Cerebellar nuclear complex (tissue), 1 donor: Measurements from ENCODE around the gene VARS1.

ENCODE experiments used
- DNase-seq, 2 experiments: peaks; one replicate each; lab custom pipeline; 2025; lab: John Stamatoyannopoulos, UW

VARS1 gene

DNA sequence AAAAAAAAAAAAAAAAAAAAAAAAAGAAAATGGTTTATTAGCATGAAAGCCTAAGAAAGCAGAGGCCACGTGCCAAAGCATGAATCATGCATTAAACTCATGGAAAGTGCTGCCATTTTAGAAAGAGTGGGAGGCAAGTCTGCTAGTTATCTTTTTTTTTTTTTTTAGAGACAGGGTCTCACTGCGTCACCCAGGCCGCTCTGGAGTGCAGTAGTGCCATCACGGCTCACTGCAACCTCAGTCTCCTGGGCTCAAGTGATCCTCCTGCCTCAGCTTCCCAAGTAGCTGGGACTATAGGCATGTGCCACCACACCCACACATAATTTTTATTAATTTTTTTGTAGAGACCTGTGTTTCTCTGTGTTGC is 23.6 kb downstream of the VARS1 start:
- no peak for DNase-seq

DNA sequence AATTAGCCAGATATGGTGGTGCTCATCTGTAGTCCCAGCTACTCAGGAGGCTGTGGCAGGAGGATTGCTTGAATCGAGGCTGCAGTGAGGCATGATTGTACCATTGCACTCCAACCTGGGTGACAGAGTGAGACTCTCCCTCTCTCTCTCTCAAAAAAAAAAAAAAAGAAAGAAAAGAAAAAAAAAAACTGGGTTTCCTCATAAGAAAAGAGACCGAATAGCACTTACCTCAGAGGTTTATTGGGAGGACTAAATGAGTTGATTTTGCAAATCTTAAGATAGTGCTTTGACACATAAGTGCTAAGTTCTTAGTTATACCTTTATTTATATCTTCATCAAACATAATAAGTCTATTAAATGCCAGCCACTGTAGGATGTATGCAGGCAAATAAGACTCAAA is 24.7 kb downstream of the VARS1 start:
- DNase-seq = no peak

DNA sequence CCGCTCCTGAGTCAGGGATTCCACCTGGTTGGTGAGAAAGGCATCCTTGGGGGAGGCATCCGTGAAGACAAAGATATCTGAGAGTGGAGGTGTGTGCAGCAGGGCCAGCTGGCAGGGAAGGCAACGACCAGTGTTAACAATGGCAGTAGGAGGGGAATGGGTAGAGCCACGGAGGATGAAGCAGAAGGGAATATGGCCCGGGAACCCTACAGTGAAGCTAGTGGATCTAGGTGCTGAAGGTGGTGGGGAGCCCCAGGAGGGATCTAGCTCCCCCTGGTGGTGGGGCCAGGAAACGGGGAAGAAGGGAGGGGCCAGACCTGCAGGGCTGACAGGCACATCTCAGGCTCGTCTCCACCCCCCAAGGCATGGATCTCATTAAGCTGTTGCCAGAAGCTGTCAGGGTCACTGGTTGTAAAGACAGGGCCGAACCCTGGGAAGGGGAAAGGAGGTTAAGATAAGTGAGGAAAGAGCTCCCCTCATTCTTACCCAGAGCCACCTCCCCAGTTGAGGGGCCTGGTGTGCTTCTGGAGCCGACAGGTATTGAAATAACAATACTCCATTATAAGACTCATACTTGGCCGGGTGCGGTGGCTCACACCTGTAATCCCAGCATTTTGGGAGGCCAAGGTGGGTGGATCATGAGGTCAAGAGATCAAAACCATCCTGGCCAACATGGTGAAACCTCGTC is 25.7 kb downstream of the VARS1 start:
- DNase-seq = no peak

DNA sequence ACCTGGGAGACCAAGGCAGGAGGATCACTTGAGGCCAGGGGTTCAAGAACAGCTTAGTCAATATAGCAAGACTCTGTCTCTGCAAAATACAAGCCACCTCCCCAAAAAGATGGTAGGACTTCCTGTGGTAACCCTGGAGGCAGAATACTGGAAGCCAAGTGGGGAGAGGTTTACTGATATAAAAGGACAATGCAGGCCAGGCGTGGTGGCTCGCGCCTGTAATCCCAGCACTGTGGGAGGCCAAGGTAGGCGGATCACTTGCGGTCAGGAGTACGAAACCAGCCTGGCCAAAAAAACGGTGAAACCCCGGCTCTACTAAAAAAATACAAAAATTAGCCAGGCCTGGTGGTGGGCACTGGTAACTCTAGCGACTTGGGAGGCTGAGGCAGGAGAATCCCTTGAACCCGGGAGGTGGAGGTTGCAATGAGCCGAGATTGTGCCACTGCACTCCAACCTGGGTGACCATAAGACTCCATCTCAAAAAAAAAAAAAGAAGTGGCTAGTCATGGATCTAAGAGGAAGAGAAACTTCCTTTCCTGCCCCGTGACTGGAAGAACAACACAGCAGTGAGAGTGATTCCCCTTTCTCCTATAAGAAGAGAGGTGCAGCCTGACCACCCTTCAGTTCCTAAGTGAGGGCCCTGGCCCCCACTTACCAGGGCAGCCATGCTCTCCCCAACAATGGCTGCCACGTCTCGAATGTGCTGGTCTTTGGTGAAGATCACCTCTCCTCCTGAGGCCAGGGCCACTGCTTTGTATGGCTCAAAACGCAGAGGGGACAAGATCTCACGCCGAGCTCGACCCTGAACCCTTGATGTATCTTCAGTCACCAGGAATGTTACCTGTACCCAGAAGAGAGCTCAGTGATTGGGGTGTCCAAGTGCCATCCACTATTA is 26.9 kb downstream of the VARS1 start:
- DNase-seq = no peak

DNA sequence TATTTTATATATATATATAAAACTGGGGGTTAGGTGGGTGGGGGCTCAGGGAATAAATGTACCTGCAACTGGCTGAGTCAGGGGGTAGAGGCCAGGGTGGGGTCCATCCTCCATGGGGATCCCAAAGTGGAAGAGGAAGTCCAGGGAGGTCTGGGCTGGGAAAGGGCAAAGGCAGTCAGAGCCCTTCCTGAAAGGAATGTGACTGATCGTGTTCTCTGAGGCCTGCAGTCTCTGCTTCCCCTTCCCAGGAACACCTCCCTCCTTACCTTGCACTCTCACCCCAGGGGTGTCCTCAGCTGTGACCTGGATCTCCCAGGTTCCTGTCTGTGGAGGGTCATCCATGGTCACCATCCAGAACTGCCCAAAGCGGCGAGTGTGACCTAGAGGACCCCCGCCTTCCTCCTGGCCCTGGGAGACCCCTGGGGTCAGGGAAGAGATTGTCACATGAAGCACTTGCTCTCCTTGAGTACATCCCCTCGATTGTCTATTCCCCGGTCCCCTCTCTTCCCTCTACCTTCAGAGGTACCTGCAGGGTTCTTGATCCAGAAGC is 28.4 kb downstream of the VARS1 start:
- DNase-seq = no peak

DNA sequence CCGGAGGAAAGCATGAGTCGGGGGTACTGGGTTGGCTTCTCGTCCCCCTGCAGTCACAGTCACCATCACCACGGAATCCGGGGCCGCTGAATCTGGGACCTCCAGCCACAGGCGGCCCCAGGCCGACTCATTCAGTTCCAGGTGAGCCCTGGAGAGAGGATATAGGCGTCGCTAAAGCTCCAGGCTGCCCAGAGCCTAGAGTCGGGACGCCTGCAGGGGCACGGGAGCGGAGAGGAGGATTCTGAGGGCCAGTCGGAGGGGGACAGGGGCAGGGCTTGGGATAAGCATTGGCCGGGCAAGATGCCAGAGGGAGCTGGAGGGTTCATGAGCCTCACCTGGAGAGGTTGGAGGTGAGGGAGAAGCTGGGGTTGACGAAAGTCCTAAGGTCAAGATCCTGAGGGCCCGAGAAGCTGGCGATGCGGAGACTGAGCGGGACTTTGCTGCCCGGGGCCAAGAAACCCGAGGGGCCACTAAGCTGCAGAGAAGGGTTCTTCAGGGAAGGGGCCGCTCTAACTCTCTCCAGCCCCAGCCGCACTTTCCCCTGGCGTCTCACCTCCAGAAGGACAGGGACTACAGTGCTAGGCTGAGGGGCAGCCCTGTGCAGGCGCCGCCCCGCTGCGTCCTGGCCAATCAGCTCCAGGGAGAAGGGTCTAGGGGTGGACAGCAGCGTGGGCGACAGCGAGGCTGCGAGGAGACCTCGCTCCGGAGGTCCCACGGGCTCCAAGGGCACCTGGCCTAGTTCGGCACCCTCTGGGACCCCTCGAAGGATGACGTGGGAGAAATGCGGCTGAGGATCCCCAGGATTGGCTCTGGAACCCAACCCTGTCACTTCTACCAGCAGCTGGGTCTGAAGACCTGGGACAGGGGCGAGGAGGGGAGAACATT is 29.4 kb downstream of the VARS1 start:
- DNase-seq = no peak

DNA sequence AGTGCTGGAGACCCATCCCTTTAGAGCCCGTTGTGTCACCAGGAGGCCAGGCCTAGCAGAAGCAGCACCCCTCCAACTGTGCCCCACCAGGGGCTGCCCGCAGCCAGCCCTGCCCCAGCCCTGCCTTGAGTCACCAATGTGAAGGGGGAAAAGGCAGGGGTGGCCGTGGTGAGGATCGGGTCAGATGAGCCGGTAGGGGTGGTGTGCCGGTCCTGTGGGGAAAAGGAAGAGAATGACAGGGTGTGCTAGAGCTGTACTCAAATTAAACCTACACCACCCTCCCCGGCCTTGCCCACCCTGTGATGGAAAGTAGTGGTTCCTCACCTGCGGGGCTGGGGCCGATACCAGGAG is 30.0 kb downstream of the VARS1 start:
- no peak for DNase-seq

DNA sequence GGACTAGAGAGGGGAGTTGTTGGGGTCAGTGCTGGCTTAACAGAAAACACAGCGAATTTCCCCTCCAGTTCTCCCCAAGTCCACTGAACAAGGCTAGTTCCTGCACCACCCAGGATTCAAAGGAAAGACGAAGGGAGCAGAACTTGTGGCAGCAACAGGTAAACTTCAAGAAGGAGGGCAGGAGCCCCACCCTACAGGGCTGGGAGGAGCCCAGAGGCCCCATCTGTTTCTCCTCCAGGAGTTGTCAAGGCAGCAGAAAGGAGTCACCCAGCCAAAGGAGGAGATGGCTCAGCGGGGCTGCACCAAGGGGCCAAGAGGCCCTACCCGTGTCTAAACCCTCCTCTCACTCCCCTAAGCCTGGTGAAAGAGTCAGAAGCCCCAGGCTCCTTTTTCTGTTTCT is 31.4 kb downstream of the VARS1 start:
- DNase-seq = no peak

DNA sequence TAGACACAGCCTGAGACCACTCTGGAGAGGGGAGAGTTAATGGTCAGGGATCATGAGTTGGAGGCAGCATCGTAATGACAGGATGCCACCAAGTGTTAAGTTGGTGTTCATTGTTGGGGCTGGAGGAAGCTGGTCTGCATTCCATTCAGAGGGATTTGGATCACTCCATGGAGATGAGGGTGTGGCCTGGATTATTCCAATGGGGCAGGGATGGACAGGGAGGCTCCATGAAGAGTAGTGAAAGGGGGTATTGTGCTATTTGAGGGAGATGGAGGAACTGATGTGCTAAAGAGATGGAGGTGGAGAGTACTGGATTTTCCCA is 32.0 kb downstream of the VARS1 start:
- no peak for DNase-seq

DNA sequence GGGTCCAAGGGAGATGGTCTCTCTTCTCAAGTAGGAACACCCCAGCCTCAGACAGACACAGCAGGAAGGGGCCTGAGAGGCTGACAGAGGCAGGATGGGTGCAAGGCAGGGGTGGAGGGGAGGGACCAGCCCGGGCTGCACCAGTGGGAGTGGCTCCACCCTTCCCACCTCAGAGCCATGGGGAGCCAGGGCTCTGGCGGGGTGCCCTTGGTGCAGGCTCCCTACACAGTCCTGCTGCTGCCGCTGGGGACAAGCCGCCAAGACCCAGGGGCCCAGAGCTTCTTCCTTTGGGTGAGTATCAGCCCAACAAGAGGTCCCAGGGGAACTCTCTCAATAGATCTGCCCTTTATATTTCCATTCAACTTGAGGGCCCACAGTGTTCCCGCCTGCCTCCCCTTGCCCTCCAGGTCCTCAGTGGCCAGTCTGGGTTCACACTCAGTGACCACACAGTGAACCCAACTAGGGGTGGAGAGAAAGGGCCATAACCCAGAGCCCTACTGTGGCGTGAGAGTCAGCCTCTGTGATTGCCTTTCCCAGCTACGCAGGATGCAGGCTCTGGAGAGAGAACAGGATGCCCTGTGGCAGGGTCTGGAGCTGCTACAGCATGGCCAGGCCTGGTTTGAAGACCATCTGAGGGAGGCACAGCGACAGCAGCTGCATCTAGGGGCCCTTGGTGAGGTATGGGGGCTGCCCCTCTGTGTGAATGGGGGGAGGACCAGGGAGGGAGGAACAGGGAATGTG is 32.5 kb downstream of the VARS1 start:
- no peak for DNase-seq

DNA sequence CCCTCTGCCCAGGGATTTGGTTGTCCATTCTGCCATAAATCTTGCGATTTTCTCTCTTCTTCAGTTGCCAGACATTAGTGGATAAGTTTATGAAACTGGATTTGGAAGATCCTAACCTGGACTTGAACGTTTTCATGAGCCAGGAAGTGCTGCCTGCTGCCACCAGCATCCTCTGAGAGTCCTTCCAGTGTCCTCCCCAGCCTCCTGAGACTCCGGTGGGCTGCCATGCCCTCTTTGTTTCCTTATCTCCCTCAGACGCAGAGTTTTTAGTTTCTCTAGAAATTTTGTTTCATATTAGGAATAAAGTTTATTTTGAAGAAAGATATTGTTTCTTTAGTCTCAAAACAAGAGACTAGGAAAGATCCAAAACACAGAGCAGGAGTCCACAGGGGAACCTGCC is 33.2 kb downstream of the VARS1 start, which contains the start of gene SAPCD1:
SAPCD1 (plus strand) TSS at position 301 of the 400 bp plus-strand sequence. CDS start 399 bp downstream, outside the sequence.
- no peak for DNase-seq

DNA sequence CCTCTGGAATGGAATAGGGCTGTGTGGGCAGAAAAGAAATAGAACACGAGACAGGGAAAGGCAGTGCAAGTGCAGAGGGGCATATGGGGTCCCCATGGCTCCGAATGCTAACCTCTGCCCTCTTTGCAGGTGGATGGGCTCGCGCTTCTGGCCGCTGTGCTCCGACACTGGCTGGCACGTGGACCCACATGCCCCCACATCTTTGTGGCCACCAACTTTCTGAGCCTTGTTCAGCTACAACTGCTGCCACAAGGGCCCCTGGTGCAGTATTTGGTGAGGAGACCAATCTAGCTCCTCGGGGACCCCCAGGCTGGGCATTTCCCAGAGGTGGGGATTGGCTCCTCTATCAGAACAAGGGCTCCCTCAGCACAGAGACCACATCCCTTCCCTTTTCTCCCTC is 34.2 kb downstream of the VARS1 start:
- no peak for DNase-seq

DNA sequence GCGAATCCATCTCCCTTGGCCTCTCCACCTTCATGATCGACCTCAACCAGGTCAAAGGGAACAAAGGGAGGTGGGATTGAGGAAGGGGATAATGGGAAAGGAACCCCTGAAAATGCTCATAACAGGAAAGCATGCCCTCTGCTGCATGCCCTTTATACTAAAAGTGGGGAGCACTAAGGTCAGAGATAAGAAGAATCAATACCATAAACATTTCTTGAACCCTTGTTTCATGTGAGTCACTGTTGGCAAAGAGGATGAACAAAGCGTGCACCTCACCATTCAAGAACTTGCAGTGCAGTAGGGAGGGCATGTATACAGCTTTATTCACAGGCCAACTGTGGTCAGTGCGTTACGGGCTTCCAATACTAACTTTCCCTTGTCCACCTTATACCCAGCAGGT is 34.8 kb downstream of the VARS1 start:
- DNase-seq = no peak

DNA sequence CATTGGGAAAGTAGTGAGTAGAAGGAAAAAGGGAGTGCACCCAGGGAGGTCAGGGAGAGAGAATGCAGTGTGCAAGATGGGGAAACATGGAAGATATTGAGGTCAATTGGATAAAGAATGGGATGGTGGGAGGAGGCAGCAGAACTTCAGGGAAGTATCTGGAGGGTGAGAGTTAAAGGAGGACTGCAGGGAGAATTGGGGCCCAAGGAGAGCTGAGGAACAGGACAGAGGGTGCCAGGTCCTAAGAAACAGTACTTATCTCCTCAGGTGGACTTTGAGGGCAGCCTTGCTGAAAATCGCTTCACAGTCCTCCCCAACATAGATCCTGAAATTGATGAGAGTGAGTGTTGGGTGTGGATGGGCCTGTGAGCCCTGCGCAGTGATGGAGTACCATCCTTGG is 37.3 kb downstream of the VARS1 start:
- no peak for DNase-seq

DNA sequence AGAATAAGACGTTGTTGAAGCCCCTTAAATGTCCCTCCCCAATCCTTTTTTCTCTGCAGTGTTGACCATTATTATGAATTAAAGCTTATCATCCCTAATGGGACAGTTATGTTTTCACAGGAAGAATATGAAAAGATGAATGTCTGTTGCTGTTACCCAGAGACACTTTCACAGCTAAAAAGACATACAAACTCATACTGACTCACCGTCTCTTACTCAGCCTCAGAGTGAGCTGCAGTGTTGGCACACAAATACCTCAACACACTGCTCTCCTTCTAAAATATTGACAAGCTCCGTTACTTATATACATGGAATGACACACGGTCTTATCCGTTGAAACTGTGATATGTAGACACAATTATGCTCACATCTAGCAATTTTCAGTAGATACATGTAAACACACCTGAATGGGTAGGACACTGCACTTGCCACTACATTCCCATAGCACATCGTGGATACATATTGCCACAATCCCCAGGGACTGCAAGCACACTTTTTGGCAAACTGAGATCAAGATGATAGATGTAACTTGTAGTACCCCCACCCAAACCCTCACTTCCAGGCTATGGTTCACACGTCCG is 42.7 kb downstream of the VARS1 start:
- DNase-seq = no peak

DNA sequence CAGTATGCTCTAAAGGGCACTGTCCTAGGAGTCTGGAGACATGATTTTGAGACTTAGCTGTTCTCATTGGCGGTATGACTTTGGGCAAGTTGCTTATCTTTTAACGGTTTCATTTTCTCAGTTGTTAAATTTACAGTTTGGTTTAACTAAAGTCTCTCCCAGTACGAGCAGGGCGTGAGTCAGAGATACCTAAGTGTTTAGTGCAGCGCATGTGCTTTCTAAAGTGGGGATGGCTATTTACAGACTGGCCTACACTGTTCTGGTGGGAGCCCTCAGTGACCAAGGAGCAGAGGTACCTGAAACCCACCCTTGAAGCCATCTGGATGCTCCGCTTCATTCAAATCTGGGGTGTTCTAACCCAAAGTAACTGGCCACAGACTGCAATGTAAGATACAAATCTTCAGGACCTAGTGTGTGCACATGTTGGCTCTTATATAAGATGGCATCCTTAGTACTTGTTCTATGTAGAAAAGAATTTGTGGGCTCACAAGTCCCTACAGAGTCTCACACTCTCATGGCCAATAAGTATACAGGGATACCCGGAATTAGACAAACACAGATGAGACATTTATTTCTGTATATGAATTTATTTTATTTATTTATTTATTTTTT is 45.0 kb downstream of the VARS1 start:
- no peak for DNase-seq

DNA sequence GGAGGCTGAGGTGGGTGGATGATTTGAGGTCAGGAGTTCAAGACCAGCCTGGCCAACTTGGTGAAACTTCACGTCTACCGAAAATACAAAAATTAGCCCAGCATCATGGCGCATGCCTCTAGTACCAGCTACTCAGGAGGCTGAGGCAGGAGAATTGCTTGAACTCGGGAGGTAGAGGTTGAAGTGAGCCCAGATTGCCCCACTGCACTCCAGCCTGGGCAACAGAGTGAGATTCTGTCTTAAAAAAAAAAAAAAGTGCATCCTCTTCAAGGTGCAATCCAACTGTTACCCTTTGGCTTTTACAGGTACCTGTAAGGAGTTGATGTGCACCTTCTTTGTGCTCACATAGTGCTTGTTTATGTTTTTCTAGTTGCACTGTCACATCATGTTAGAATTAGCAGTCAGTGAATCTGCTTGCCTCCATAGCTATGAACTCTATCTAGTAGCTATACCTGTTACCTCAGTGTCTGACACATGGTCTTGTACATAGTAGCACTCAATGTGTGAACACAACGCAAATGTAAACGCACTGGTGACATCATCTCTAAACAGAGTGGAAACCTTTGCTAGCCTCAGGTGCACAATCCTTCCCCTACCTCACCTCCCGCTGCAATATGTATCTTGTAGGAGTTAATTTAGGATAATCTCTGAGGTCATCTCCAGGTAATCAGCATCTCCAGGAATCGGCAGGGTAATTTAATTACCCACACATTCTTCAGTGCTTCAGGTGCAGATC is 46.1 kb downstream of the VARS1 start:
- DNase-seq = no peak
